Measurements from ENCODE around the gene ZNF710. TPM values are rescaled to one million over a fixed set of nuclear protein-coding genes. Genes with fewer than 3 reads are reported as not detected.

ZNF710 gene
- total and polyA plus RNA-seq, 2 of the 8 experiments (the other 6 are each of a cell fraction or from before 2014, with no cell fraction given), result 10.5 to 24.0 TPM

GRCh38 chr15:89997079-89997478 is 4.0 kb upstream of the ZNF710 start:
- Histone ChIP-seq H3K4ac (replicated peaks; ENCODE audit: insufficient read length, low read depth, low read length) (no peak overlapping the region), H3K9ac (replicated peaks in 1 of 4; ENCODE audit: extremely low read depth in 1 of 4, low read depth in 3 of 4, low read length in 3 of 4) (no peak overlapping the region; a peak in 1 of 7 replicates), H3K79me2 (ENCODE audit: control insufficient read depth in 1 of 2, insufficient read depth in 2 of 2, low read length in 2 of 2) (no peaks in the 10 kb centered on the region), H2BK12ac (ENCODE audit: low read depth, low read length) (no peak overlapping the region; the same call in 1 of the 2 replicates), H4K20me1 (replicated peaks in 1 of 2; ENCODE audit: control insufficient read depth in 1 of 2, insufficient read depth in 2 of 2, low read length in 2 of 2) (no peaks in the 10 kb centered on the region), H2BK120ac (replicated peaks; ENCODE audit: low read depth, low read length) (no peak overlapping the region), H2AFZ (ENCODE audit: low read length) (no peak overlapping the region), H3K4me3 (ENCODE audit: extremely low read depth in 1 of 4, insufficient read depth in 2 of 4, low read depth in 3 of 4, low read length in 4 of 4) (no peak overlapping the region), H3K18ac (ENCODE audit: extremely low read depth, low read length) (no peak overlapping the region), H3K4me2 (ENCODE audit: insufficient read depth in 1 of 2, low read depth in 2 of 2, low read length in 2 of 2) (no peak overlapping the region), H4K8ac (ENCODE audit: extremely low read depth, insufficient read depth, low read length) (no peak overlapping the region), H3K27ac (ENCODE audit: low read depth, low read length) (no peak overlapping the region), H3K56ac (replicated peaks; ENCODE audit: insufficient read length, low read depth, low read length) (no peak overlapping the region), H4K5ac (ENCODE audit: insufficient read length, low read depth, low read length) (no peak overlapping the region), H3K27me3 (replicated peaks in 1 of 4; ENCODE audit: control insufficient read depth in 3 of 4, extremely low read depth in 1 of 4, insufficient read depth in 3 of 4, low read length in 3 of 4) (no peaks in the 10 kb centered on the region), H2BK5ac (ENCODE audit: low read depth, low read length) (no peak overlapping the region), H3K23me2 (ENCODE audit: low read depth, low read length) (peaks cover 4% of the 10 kb centered on the region; the same call in 1 of the 2 replicates), H2BK20ac (ENCODE audit: low read length) (no peak overlapping the region), H3K36me3 (ENCODE audit: control insufficient read depth in 2 of 4, insufficient read depth in 4 of 4, low read length in 3 of 4) (no peaks in the 10 kb centered on the region; a peak in 1 of 8 replicates), H3K14ac (ENCODE audit: insufficient read length) (no peak overlapping the region), H3K23ac (ENCODE audit: insufficient read length) (no peak overlapping the region), H2AK5ac (ENCODE audit: low read depth, low read length) (no peak overlapping the region), H2BK15ac (ENCODE audit: low read length) (no peak overlapping the region), H3K4me1 (replicated peaks in 1 of 4; ENCODE audit: control insufficient read depth in 3 of 4, insufficient read depth in 4 of 4, low read length in 3 of 4) (peaks cover 6 to 13% (median 7%) of the 10 kb centered on the region in 4 experiments), H3K79me1 (ENCODE audit: low read depth, low read length) (no peaks in the 10 kb centered on the region), H3K9me3 (ENCODE audit: insufficient read depth in 2 of 2, low read depth in 1 of 2, low read length in 1 of 2) (no peaks in the 10 kb centered on the region), H4K91ac (replicated peaks; ENCODE audit: insufficient read length, low read length) (no peak overlapping the region)
- POLR2A ChIA-PET (ENCODE audit: partially characterized antibody), result interaction anchor here (1.0 kb wide), 1 partner anchor 21 kb away, joined by 4 read pairs; no protein-coding TSS in a partner anchor
- DNase-seq (ENCODE audit: low read depth in 1 of 2, low spot score in 2 of 2), result no peak
- TF ChIP-seq CBX8 (IDR thresholded peaks at IDR 0.05; ENCODE audit: borderline replicate concordance, low read depth, low read length) (no peak), CTBP2 (IDR thresholded peaks at IDR 0.05; ENCODE audit: borderline replicate concordance, insufficient read depth, insufficient read length, low read length) (no peak)
- FAIRE-seq, result no peak
- CTCF ChIA-PET (ENCODE audit: partially characterized antibody), result interaction anchor here (1.0 to 1.9 kb wide), 4 partner anchors 9 to 122 kb away, joined by 3 to 9 read pairs (median 4); no protein-coding TSS in a partner anchor
- 94% methylated on average over 4 of the region's 4 CpGs; no CpG with 5 or more reads in 1 of the 2 experiments for WGBS, 2 experiments (ENCODE audit: extremely low coverage in 1 of 2, insufficient coverage in 1 of 2, insufficient read length in 1 of 2, insufficient replicate concordance in 2 of 2, low coverage in 1 of 2, low lambda C conversion rate in 2 of 2, missing lambda C conversion rate in 1 of 2)

Data from H1 (cell line).